Fibroblast of lung (primary cell): ENCODE data around the gene TMEM169.

ENCODE experiments used
- EZH2 ChIP-seq: IDR thresholded peaks from 2 replicates; pipeline ENCODE4 v1.5.1; 2012; ENCODE audit warnings: low read length, control low read depth, mild to moderate bottlenecking; ENCODE audit errors: missing control alignments
- TF ChIP-seq, protein P1 (sequence below), 2 donors: IDR thresholded peaks in 1 of 2; conservative IDR thresholded peaks in 1 of 2; 1 replicate in 1 of 2; 2 replicates in 1 of 2; pipeline ENCODE4 v1.5.1; 2011 to 2012; ENCODE audit warnings: low read length in 2 of 2, control low read depth in 1 of 2, inconsistent platforms in 1 of 2, low read depth in 1 of 2, mild to moderate bottlenecking in 1 of 2

DNA sequence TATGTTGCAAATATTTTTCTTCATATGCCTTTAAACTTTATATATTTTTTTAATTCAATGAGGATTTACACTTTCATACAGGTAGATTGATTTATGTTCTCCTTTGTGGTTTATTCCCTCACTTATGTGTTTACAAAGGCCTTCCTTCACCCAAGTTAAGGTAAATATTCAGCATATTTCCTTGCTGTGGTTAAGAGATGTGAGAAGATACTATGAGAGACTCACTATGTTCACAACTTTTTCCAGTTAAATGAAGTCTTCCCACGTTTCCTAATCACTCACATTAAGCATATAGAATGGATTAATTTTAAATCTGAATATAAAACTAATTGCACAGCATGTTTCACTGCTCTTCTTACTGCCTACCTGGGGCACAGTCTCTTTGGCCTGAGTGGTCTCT, 707 bp upstream of the TMEM169 start:
- TF ChIP-seq, protein P1, sequence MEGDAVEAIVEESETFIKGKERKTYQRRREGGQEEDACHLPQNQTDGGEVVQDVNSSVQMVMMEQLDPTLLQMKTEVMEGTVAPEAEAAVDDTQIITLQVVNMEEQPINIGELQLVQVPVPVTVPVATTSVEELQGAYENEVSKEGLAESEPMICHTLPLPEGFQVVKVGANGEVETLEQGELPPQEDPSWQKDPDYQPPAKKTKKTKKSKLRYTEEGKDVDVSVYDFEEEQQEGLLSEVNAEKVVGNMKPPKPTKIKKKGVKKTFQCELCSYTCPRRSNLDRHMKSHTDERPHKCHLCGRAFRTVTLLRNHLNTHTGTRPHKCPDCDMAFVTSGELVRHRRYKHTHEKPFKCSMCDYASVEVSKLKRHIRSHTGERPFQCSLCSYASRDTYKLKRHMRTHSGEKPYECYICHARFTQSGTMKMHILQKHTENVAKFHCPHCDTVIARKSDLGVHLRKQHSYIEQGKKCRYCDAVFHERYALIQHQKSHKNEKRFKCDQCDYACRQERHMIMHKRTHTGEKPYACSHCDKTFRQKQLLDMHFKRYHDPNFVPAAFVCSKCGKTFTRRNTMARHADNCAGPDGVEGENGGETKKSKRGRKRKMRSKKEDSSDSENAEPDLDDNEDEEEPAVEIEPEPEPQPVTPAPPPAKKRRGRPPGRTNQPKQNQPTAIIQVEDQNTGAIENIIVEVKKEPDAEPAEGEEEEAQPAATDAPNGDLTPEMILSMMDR (conservative IDR thresholded peaks at IDR 0.05 in 1 of 2, IDR thresholded peaks at IDR 0.05 in 1 of 2; ENCODE audit: low read depth in 1 of 2, low read length in 2 of 2), result no peak
- TF ChIP-seq EZH2, result no peak
